ENCODE results near the gene HS6ST3.

DNA sequence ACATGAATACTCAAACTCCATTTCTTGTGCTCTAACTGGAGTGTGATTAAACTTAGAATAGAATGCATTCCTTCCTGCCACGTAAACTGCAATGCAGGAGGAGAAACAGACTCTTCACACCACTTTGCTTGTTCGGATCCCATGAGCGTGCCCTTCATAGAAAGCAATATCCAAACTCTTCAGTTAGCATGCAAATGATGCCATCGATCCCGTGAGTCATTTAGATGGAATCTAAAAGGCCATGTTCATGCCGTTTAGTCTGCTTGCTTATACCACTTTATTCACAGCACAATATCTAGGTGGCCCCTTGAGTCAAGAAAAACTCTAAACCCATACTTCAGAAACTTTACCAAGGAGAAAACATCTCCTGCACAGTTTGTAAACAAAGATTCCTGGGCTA, 678.6 kb downstream of the HS6ST3 start:
- TF ChIP-seq ZNF639 (CRISPR knock-in tag; conservative IDR thresholded peaks at IDR 0.05) (no peak), PAX8 (CRISPR knock-in tag; IDR thresholded peaks at IDR 0.05; ENCODE audit: borderline replicate concordance) (no peak), HNRNPLL (IDR thresholded peaks at IDR 0.05; ENCODE audit: low read depth, low read length, poor library complexity, severe bottlenecking) (no peak), TAF1 (CRISPR knock-in tag; IDR thresholded peaks at IDR 0.05) (no peak), ZFYVE20 (CRISPR knock-in tag; IDR thresholded peaks at IDR 0.05; ENCODE audit: borderline replicate concordance, low read depth) (no peak), ZNF644 (CRISPR knock-in tag; IDR thresholded peaks at IDR 0.05; ENCODE audit: low read depth) (no peak), ZZZ3 (CRISPR knock-in tag; IDR thresholded peaks at IDR 0.05; ENCODE audit: borderline replicate concordance) (no peak), MAFK (conservative IDR thresholded peaks at IDR 0.05 in 1 of 2, IDR thresholded peaks at IDR 0.05 in 1 of 2; ENCODE audit: low read length in 2 of 2) (no peak), MTA3 (CRISPR knock-in tag; IDR thresholded peaks at IDR 0.05) (no peak), GABPA (IDR thresholded peaks at IDR 0.05; ENCODE audit: low read depth, low read length) (no peak), GABPA (CRISPR knock-in tag; IDR thresholded peaks at IDR 0.05; ENCODE audit: low read depth) (no peak), FOXC1 (CRISPR knock-in tag; IDR thresholded peaks at IDR 0.05; ENCODE audit: borderline replicate concordance) (no peak), ZNF432 (CRISPR knock-in tag; IDR thresholded peaks at IDR 0.05; ENCODE audit: borderline replicate concordance) (no peak)
- TF ChIP-seq, protein P1, sequence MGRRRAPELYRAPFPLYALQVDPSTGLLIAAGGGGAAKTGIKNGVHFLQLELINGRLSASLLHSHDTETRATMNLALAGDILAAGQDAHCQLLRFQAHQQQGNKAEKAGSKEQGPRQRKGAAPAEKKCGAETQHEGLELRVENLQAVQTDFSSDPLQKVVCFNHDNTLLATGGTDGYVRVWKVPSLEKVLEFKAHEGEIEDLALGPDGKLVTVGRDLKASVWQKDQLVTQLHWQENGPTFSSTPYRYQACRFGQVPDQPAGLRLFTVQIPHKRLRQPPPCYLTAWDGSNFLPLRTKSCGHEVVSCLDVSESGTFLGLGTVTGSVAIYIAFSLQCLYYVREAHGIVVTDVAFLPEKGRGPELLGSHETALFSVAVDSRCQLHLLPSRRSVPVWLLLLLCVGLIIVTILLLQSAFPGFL (CRISPR knock-in tag; IDR thresholded peaks at IDR 0.05): no peak
- TF ChIP-seq, protein P2, sequence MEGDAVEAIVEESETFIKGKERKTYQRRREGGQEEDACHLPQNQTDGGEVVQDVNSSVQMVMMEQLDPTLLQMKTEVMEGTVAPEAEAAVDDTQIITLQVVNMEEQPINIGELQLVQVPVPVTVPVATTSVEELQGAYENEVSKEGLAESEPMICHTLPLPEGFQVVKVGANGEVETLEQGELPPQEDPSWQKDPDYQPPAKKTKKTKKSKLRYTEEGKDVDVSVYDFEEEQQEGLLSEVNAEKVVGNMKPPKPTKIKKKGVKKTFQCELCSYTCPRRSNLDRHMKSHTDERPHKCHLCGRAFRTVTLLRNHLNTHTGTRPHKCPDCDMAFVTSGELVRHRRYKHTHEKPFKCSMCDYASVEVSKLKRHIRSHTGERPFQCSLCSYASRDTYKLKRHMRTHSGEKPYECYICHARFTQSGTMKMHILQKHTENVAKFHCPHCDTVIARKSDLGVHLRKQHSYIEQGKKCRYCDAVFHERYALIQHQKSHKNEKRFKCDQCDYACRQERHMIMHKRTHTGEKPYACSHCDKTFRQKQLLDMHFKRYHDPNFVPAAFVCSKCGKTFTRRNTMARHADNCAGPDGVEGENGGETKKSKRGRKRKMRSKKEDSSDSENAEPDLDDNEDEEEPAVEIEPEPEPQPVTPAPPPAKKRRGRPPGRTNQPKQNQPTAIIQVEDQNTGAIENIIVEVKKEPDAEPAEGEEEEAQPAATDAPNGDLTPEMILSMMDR (CRISPR knock-in tag; IDR thresholded peaks at IDR 0.05): no peak
